HEK293T (cell line): Measurements from ENCODE around the gene ACBD6.
A peak's percentile ranks its signal among the peaks of the same experiment; 100 is the strongest.

Experiments used
- CTCF ChIA-PET: fragments of 350-600 bp; formaldehyde crosslinking; extraction: SDS; loops from one replicate; lab custom pipeline; 2021; ENCODE audit warnings: antibody characterized with exemption, inconsistent platforms; lab: Yijun Ruan, JAX
- POLR2A ChIA-PET: fragments of 350-600 bp; formaldehyde crosslinking; extraction: SDS; loops from one replicate; lab custom pipeline; 2020; ENCODE audit warnings: antibody characterized with exemption, inconsistent platforms; lab: Yijun Ruan, JAX
- DNase-seq: peaks from one replicate; pipeline ENCODE4 v3.0.0; 2012; ENCODE audit warnings: mixed read lengths; ENCODE audit errors: extremely low spot score
- ARNT ChIP-seq: fragments of 450-650 bp; IDR thresholded peaks from 2 replicates; pipeline ENCODE4 v1.6.1; 2017; ENCODE audit warnings: mild to moderate bottlenecking
- BHLHE40 ChIP-seq: fragments of 450-650 bp; IDR thresholded peaks from 2 replicates; pipeline ENCODE4 v1.6.1; 2016; ENCODE audit warnings: mild to moderate bottlenecking, moderate library complexity, borderline replicate concordance
- CTBP1 ChIP-seq: fragments of 450-650 bp; IDR thresholded peaks from 2 replicates; pipeline ENCODE4 v1.6.1; 2016; ENCODE audit warnings: borderline replicate concordance
- ELF4 ChIP-seq: fragments of 450-650 bp; IDR thresholded peaks from 2 replicates; pipeline ENCODE4 v1.6.1; 2017; ENCODE audit warnings: antibody characterized with exemption
- FOXA1 ChIP-seq: fragments of 450-650 bp; IDR thresholded peaks from 2 replicates; pipeline ENCODE4 v1.6.1; 2016; ENCODE audit warnings: mild to moderate bottlenecking
- FOXK2 ChIP-seq: fragments of 450-650 bp; IDR thresholded peaks from 2 replicates; pipeline ENCODE4 v1.6.1; 2016; ENCODE audit warnings: mild to moderate bottlenecking
- FOXM1 ChIP-seq: fragments of 450-650 bp; IDR thresholded peaks from 2 replicates; pipeline ENCODE4 v1.6.1; 2017; ENCODE audit warnings: mild to moderate bottlenecking, borderline replicate concordance
- HDGF ChIP-seq: fragments of 450-650 bp; IDR thresholded peaks from 2 replicates; pipeline ENCODE4 v1.6.1; 2017; ENCODE audit warnings: antibody characterized with exemption, borderline replicate concordance
- L3MBTL2 ChIP-seq: fragments of 450-650 bp; conservative IDR thresholded peaks from 2 replicates; pipeline ENCODE4 v1.6.1; 2016; ENCODE audit warnings: mild to moderate bottlenecking
- LEF1 ChIP-seq: fragments of 450-650 bp; IDR thresholded peaks from 2 replicates; pipeline ENCODE4 v1.6.1; 2017; ENCODE audit warnings: mild to moderate bottlenecking, borderline replicate concordance
- NFRKB ChIP-seq: fragments of 450-650 bp; IDR thresholded peaks from 2 replicates; pipeline ENCODE4 v1.6.1; 2016; ENCODE audit warnings: mild to moderate bottlenecking, moderate library complexity
- PKNOX1 ChIP-seq: fragments of 450-650 bp; IDR thresholded peaks from 2 replicates; pipeline ENCODE4 v1.6.1; 2016
- SP1 ChIP-seq: fragments of 450-650 bp; IDR thresholded peaks from 2 replicates; pipeline ENCODE4 v1.6.1; 2017
- SUZ12 ChIP-seq: fragments of 450-650 bp; IDR thresholded peaks from 2 replicates; pipeline ENCODE4 v1.6.1; 2016; ENCODE audit warnings: mild to moderate bottlenecking
- TARDBP ChIP-seq: fragments of 450-650 bp; IDR thresholded peaks from 2 replicates; pipeline ENCODE4 v1.6.1; 2016
- ZNF384 ChIP-seq: fragments of 450-650 bp; IDR thresholded peaks from 2 replicates; pipeline ENCODE4 v1.6.1; 2016

Gene ACBD6

GRCh38 chr1:180536821-180537372, 34.5 kb upstream of the ACBD6 start:
- ChIA-PET CTCF (interaction anchor here (0.6 kb wide), 1 partner anchor 13 kb away, joined by 4 read pairs; no protein-coding TSS in a partner anchor), POLR2A (no interaction called here)
- no peak for TF ChIP-seq SUZ12
- no peak for TF ChIP-seq FOXA1
- TF ChIP-seq ARNT, result no peak
- no peak for TF ChIP-seq SP1
- TF ChIP-seq CTBP1, result no peak
- no peak for TF ChIP-seq NFRKB
- TF ChIP-seq TARDBP, result no peak
- no peak for TF ChIP-seq FOXM1
- TF ChIP-seq BHLHE40, result no peak
- TF ChIP-seq LEF1, result no peak
- no peak for TF ChIP-seq FOXK2
- no peak for TF ChIP-seq HDGF
- TF ChIP-seq ZNF384, result no peak
- TF ChIP-seq L3MBTL2, result no peak
- TF ChIP-seq ELF4, result no peak
- no peak for TF ChIP-seq PKNOX1
- DNase-seq, result no peak

- DNase-seq, result no peak
- POLR2A ChIA-PET, result no interaction called here
- CTCF ChIA-PET, result interaction anchor here (1.2 kb wide), 1 partner anchor 11 kb away, joined by 3 read pairs; no protein-coding TSS in a partner anchor
- TF ChIP-seq CTBP1 (no peak), TARDBP (no peak), NFRKB (no peak), FOXM1 (no peak), HDGF (no peak), SP1 (no peak), FOXA1 (no peak), ELF4 (no peak), ARNT (no peak), LEF1 (no peak), ZNF384 (no peak), PKNOX1 (no peak)
Observed at GRCh38 chr1:180535418-180535999, 33.1 kb upstream of the ACBD6 start.

- no peak for TF ChIP-seq NFRKB
- no peak for TF ChIP-seq ZNF384
- no peak for TF ChIP-seq HDGF
- TF ChIP-seq LEF1, result no peak
- no peak for TF ChIP-seq SP1
- TF ChIP-seq CTBP1, result no peak
- TF ChIP-seq PKNOX1, result no peak
- no peak for TF ChIP-seq FOXM1
- TF ChIP-seq L3MBTL2, result no peak
- TF ChIP-seq SUZ12, result no peak
- no peak for TF ChIP-seq TARDBP
- TF ChIP-seq FOXK2, result no peak
- TF ChIP-seq FOXA1, result no peak
- no peak for TF ChIP-seq ELF4
- no peak for TF ChIP-seq ARNT
- no peak for TF ChIP-seq BHLHE40
- ChIA-PET POLR2A (no interaction called here), CTCF (interaction anchor here (1.0 kb wide), 1 partner anchor 328 kb away, joined by 4 read pairs; no protein-coding TSS in a partner anchor)
- no peak for DNase-seq
Observed at GRCh38 chr1:180534214-180534613, 31.8 kb upstream of the ACBD6 start.

- CTCF ChIA-PET, result interaction anchor here (0.7 to 1.0 kb wide), 5 partner anchors 11 to 331 kb away, joined by 4 to 6 read pairs (median 4); no protein-coding TSS in a partner anchor
- TF ChIP-seq NFRKB (no peak), PKNOX1 (no peak), ARNT (no peak), LEF1 (no peak), FOXM1 (no peak), ELF4 (no peak), FOXK2 (no peak), FOXA1 (no peak), CTBP1 (no peak)
- POLR2A ChIA-PET, result no interaction called here
- DNase-seq, result peak; percentile 84
Observed at GRCh38 chr1:180533266-180533987, 31.1 kb upstream of the ACBD6 start.

- POLR2A ChIA-PET, result no interaction called here
- TF ChIP-seq HDGF (no peak), FOXA1 (no peak), FOXM1 (no peak), SUZ12 (no peak), NFRKB (no peak), PKNOX1 (no peak), L3MBTL2 (no peak), BHLHE40 (no peak), ARNT (no peak), LEF1 (no peak), SP1 (no peak), ELF4 (no peak), FOXK2 (no peak), ZNF384 (no peak), CTBP1 (no peak), TARDBP (no peak)
- DNase-seq, result no peak
- CTCF ChIA-PET, result interaction anchor here (0.7 to 0.9 kb wide), 4 partner anchors 10 to 332 kb away, joined by 4 to 6 read pairs (median 5); no protein-coding TSS in a partner anchor
Observed at GRCh38 chr1:180532854-180533253, 30.5 kb upstream of the ACBD6 start.
